ENCODE data around the gene MCM9. TPM values are rescaled to one million over a fixed set of nuclear protein-coding genes. Genes with fewer than 3 reads are reported as not detected.

Gene MCM9
- 10 to 100 TPM; 16.3 to 16.4 TPM for total RNA-seq

DNA sequence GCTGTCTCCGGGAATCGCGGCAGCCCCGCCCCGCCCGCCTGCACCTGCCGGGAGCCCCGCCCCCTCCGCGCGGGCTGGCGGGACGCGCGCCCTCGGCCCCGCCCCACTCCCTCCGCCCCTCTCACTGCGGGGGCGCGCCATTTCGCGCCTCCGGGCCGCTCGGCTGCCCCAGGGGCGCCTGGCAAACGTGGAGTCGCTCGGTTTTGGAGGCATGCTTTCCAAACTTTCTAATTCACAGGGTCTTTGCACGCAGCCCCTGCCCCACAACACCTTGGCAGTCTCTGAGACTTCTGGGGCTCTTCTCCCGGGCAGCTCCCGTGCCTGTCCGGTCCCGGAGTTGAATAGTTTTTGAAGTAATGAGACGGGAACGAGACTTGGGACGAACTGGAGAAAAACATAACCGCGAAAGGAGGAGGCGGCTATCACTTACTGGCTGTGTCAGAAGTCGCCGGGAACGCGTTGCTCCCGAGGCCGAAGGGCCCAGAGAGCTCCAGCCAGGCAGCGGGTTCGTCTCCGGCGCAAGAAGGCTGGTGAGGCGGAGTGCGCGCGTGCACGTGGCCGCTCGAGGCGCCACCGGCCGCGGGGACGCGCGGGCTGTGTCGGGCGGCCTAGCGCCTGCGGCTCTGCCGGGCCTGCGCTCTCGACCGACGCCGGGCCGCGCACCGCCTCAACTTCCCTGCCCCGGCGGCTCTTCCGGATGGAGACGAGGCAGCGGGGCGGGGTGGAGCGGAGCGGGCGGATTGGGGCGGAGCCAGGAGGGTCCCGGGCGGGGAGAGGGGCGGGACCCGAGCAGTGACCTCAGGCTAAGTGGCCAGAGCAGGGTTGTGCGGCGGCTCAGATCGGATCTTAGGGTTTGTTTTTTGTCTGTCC lies at the start of gene MCM9:
Gene MCM9, minus strand, starts transcription at position 699 of the 870 bp plus-strand sequence. CDS start 3,436 bp downstream, outside the sequence.
- Mint-ChIP-seq H3K4me1 (ENCODE audit: low read depth) (peaks cover 29% of the 10 kb centered on the region), H3K4me3 (peak within 1 kb of the TSS; percentile 87), H3K27ac (peak within 1 kb of the TSS; percentile 90), H3K36me3 (ENCODE audit: low read depth) (peaks cover 34% of the 10 kb centered on the region), H3K9me3 (peaks cover 6% of the 10 kb centered on the region), H3K27me3 (ENCODE audit: low read depth) (no peaks in the 10 kb centered on the region)
- peak; percentile 89 for DNase-seq
- intact Hi-C loops (cut with micrococcal nuclease), result loop anchor here (1.0 to 2.0 kb wide), 8 partner anchors 40 to 1260 kb away; partner anchors contain the start of genes ASF1A, CEP85L and NUS1
- CTCF ChIA-PET, result no interaction called here

- H3K9me3 Mint-ChIP-seq, result no peaks in the 10 kb centered on the region
- peaks cover 3% of the 10 kb centered on the region for H3K36me3 Mint-ChIP-seq (ENCODE audit: low read depth)
- H3K27ac Mint-ChIP-seq, result no peak overlapping the region
- DNase-seq, result no peak
- intact Hi-C loops (cut with micrococcal nuclease), result no loop called here
- CTCF ChIA-PET, result no interaction called here
- no peaks in the 10 kb centered on the region for H3K27me3 Mint-ChIP-seq (ENCODE audit: low read depth)
- H3K4me1 Mint-ChIP-seq (ENCODE audit: low read depth), result no peaks in the 10 kb centered on the region
- no peak overlapping the region for H3K4me3 Mint-ChIP-seq
These were observed 49.4 kb upstream of the MCM9 start for GRCh38 chr6:118984342-118984741.

- H3K9me3 Mint-ChIP-seq, result no peaks in the 10 kb centered on the region
- peaks cover 12% of the 10 kb centered on the region for H3K36me3 Mint-ChIP-seq (ENCODE audit: low read depth)
- H3K27ac Mint-ChIP-seq, result no peak overlapping the region
- intact Hi-C loops (cut with micrococcal nuclease), result no loop called here
- H3K4me1 Mint-ChIP-seq (ENCODE audit: low read depth), result no peaks in the 10 kb centered on the region
- H3K4me3 Mint-ChIP-seq, result no peak overlapping the region
- CTCF ChIA-PET, result interaction anchor here (0.9 to 1.4 kb wide), 2 partner anchors 14 to 128 kb away, joined by 3 to 4 read pairs; no protein-coding TSS in a partner anchor
- no peak for DNase-seq
- no peaks in the 10 kb centered on the region for H3K27me3 Mint-ChIP-seq (ENCODE audit: low read depth)
These were observed 47.6 kb upstream of the MCM9 start for GRCh38 chr6:118982575-118982911.

GRCh38 chr6:118981884-118982574 lies 47.1 kb upstream of the MCM9 start:
- Mint-ChIP-seq H3K27me3 (ENCODE audit: low read depth) (no peaks in the 10 kb centered on the region), H3K4me3 (no peak overlapping the region), H3K36me3 (ENCODE audit: low read depth) (peaks cover 12% of the 10 kb centered on the region), H3K9me3 (no peaks in the 10 kb centered on the region), H3K4me1 (ENCODE audit: low read depth) (no peaks in the 10 kb centered on the region), H3K27ac (no peak overlapping the region)
- no peak for DNase-seq
- intact Hi-C loops (cut with micrococcal nuclease), result no loop called here
- CTCF ChIA-PET, result interaction anchor here (0.9 to 1.4 kb wide), 2 partner anchors 14 to 129 kb away, joined by 3 to 4 read pairs; no protein-coding TSS in a partner anchor

- CTCF ChIA-PET, result interaction anchor here (0.6 to 1.2 kb wide), 2 partner anchors 11 to 96 kb away, joined by 4 read pairs; no protein-coding TSS in a partner anchor
- Mint-ChIP-seq H3K27me3 (ENCODE audit: low read depth) (no peaks in the 10 kb centered on the region), H3K9me3 (no peaks in the 10 kb centered on the region), H3K4me1 (ENCODE audit: low read depth) (no peaks in the 10 kb centered on the region), H3K36me3 (ENCODE audit: low read depth) (peaks cover 17% of the 10 kb centered on the region), H3K27ac (no peak overlapping the region), H3K4me3 (no peak overlapping the region)
- intact Hi-C loops (cut with micrococcal nuclease), result no loop called here
- no peak for DNase-seq
These were observed 45.1 kb upstream of the MCM9 start for GRCh38 chr6:118980063-118980462.

- Mint-ChIP-seq H3K9me3 (no peaks in the 10 kb centered on the region), H3K27me3 (ENCODE audit: low read depth) (no peaks in the 10 kb centered on the region), H3K36me3 (ENCODE audit: low read depth) (peaks cover 17% of the 10 kb centered on the region), H3K4me3 (no peak overlapping the region), H3K27ac (no peak overlapping the region), H3K4me1 (ENCODE audit: low read depth) (no peaks in the 10 kb centered on the region)
- no peak for DNase-seq
- intact Hi-C loops (cut with micrococcal nuclease), result no loop called here
- CTCF ChIA-PET, result no interaction called here
These were observed 39.8 kb upstream of the MCM9 start for GRCh38 chr6:118974790-118975189.

GRCh38 chr6:118971682-118972081 lies 36.7 kb upstream of the MCM9 start:
- Mint-ChIP-seq H3K4me1 (ENCODE audit: low read depth) (no peaks in the 10 kb centered on the region), H3K27me3 (ENCODE audit: low read depth) (no peaks in the 10 kb centered on the region)
- CTCF ChIA-PET, result interaction anchor here (0.6 to 6.7 kb wide), 3 partner anchors 138 to 781 kb away, joined by 3 to 85 read pairs (median 5); no protein-coding TSS in a partner anchor

DNA sequence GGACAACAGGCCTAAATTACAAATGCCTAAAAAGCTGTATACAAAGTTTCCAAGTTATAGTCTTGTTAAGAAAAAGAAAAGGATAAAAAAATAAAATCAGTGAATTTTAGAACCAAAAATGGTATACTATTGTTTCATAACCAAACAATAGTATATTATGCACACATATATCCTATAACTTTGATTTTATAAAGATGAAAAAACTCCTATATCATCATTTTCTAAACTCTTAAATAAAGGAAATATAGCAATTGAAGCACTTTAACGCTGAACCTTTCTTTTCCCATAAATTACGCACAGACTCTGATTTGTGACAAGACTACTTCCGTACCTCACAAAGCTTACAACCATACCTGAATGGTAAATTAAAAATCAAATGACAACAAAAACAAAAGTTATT lies 35.9 kb upstream of the MCM9 start:
- Mint-ChIP-seq H3K4me1 (ENCODE audit: low read depth) (no peaks in the 10 kb centered on the region), H3K27ac (no peak overlapping the region), H3K4me3 (no peak overlapping the region), H3K36me3 (ENCODE audit: low read depth) (peaks cover 3% of the 10 kb centered on the region), H3K27me3 (ENCODE audit: low read depth) (no peaks in the 10 kb centered on the region), H3K9me3 (no peaks in the 10 kb centered on the region)
- intact Hi-C loops (cut with micrococcal nuclease), result no loop called here
- DNase-seq, result no peak
- CTCF ChIA-PET, result interaction anchor here (6.7 kb wide), 1 partner anchor 139 kb away, joined by 85 read pairs; no protein-coding TSS in a partner anchor

More at GRCh38 chr6:118971682-118972081, 36.7 kb upstream of the MCM9 start:
- H3K9me3 Mint-ChIP-seq, result no peaks in the 10 kb centered on the region
- DNase-seq, result no peak
- peaks cover 4% of the 10 kb centered on the region for H3K36me3 Mint-ChIP-seq (ENCODE audit: low read depth)
- no peak overlapping the region for H3K4me3 Mint-ChIP-seq
- H3K27ac Mint-ChIP-seq, result no peak overlapping the region
- intact Hi-C loops (cut with micrococcal nuclease), result no loop called here

DNA sequence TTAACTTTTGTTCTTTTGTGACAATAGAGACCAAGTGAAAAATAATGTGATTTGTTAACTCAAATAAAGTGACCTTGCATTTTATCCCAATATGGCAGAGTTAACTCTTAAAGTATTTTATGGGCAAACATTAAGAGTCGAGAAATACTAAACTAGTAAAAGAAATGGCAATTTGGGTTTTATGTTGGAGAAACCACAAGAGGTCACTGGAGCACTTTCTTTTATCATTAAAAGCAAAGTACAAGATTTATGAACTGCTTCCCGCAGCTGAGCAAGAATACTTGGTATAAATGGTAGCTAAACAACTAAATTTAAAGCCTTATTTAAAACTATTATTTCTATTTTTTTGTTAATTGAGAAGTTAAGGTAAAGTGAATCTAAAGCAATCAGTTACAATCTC lies 33.5 kb upstream of the MCM9 start:
- peaks cover 3% of the 10 kb centered on the region for H3K36me3 Mint-ChIP-seq (ENCODE audit: low read depth)
- no peak overlapping the region for H3K4me3 Mint-ChIP-seq
- H3K27ac Mint-ChIP-seq, result no peak overlapping the region
- CTCF ChIA-PET, result interaction anchor here (0.7 to 6.7 kb wide), 10 partner anchors 12 to 178 kb away, joined by 3 to 85 read pairs (median 4); no protein-coding TSS in a partner anchor
- H3K27me3 Mint-ChIP-seq (ENCODE audit: low read depth), result no peaks in the 10 kb centered on the region
- no peak for DNase-seq
- intact Hi-C loops (cut with micrococcal nuclease), result loop anchor here (1.0 to 5.0 kb wide), 4 partner anchors 111 to 686 kb away; no protein-coding TSS in a partner anchor
- H3K4me1 Mint-ChIP-seq (ENCODE audit: low read depth), result no peaks in the 10 kb centered on the region
- no peaks in the 10 kb centered on the region for H3K9me3 Mint-ChIP-seq

- Mint-ChIP-seq H3K4me1 (ENCODE audit: low read depth) (no peaks in the 10 kb centered on the region), H3K36me3 (ENCODE audit: low read depth) (no peaks in the 10 kb centered on the region), H3K4me3 (no peak overlapping the region), H3K27me3 (ENCODE audit: low read depth) (no peaks in the 10 kb centered on the region), H3K27ac (no peak overlapping the region), H3K9me3 (no peaks in the 10 kb centered on the region)
- CTCF ChIA-PET, result interaction anchor here (1.0 to 6.7 kb wide), 3 partner anchors 47 to 142 kb away, joined by 3 to 85 read pairs (median 5); no protein-coding TSS in a partner anchor
- DNase-seq, result no peak
- intact Hi-C loops (cut with micrococcal nuclease), result loop anchor here (5.0 kb wide), 1 partner anchor 685 kb away; no protein-coding TSS in a partner anchor
These were observed 32.3 kb upstream of the MCM9 start for GRCh38 chr6:118967239-118967638.

GRCh38 chr6:118965843-118966370 lies 30.9 kb upstream of the MCM9 start:
- Mint-ChIP-seq H3K27ac (no peak overlapping the region), H3K4me3 (no peak overlapping the region), H3K36me3 (ENCODE audit: low read depth) (no peaks in the 10 kb centered on the region), H3K9me3 (no peaks in the 10 kb centered on the region), H3K4me1 (ENCODE audit: low read depth) (no peaks in the 10 kb centered on the region), H3K27me3 (ENCODE audit: low read depth) (no peaks in the 10 kb centered on the region)
- intact Hi-C loops (cut with micrococcal nuclease), result loop anchor here (5.0 kb wide), 1 partner anchor 684 kb away; no protein-coding TSS in a partner anchor
- CTCF ChIA-PET, result interaction anchor here (1.0 kb wide), 1 partner anchor 144 kb away, joined by 5 read pairs; no protein-coding TSS in a partner anchor
- DNase-seq, result no peak

- CTCF ChIA-PET, result interaction anchor here (0.7 to 3.7 kb wide), 3 partner anchors 145 to 202 kb away, joined by 4 to 61 read pairs (median 5); no protein-coding TSS in a partner anchor
- DNase-seq, result no peak
These were observed 30.4 kb upstream of the MCM9 start for GRCh38 chr6:118965371-118965770.

More at GRCh38 chr6:118965371-118965770, 30.4 kb upstream of the MCM9 start:
- Mint-ChIP-seq H3K27me3 (ENCODE audit: low read depth) (no peaks in the 10 kb centered on the region), H3K4me3 (no peak overlapping the region), H3K9me3 (no peaks in the 10 kb centered on the region), H3K27ac (no peak overlapping the region), H3K4me1 (ENCODE audit: low read depth) (no peaks in the 10 kb centered on the region), H3K36me3 (ENCODE audit: low read depth) (no peaks in the 10 kb centered on the region)
- intact Hi-C loops (cut with micrococcal nuclease), result loop anchor here (5.0 kb wide), 1 partner anchor 683 kb away; no protein-coding TSS in a partner anchor

All from activated naive CD4-positive, alpha-beta T cell treated with anti-CD3 and anti-CD28 coated beads for 36 hours (primary cell).